Measurements from ENCODE around the gene ANKLE2.

ANKLE2 gene

DNA sequence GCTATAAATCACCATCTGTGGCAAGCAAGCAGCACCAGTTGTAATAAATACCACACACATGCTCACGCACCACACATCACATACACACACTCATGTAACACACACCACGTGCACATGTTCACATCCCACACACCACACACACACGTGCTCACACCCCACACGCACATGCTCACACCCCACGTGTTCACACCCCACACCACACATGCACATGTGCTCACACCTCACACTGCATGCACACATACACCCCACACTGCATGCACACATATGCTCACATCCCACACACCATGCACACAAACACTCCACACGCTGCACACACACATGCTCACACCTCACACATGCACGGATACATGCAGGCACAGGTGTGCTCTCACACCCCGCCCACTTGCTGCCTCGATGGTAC lies 22.9 kb upstream of the ANKLE2 start:
- Histone ChIP-seq H3K27ac (ENCODE audit: low read length, poor library complexity, severe bottlenecking) (no peak overlapping the region), H2BK120ac (ENCODE audit: low read depth, low read length) (no peak overlapping the region), H4K91ac (ENCODE audit: low read length) (peak overlapping the region; percentile 81), H3K4me1 (ENCODE audit: control insufficient read depth, insufficient read depth, low read depth, low read length) (no peaks in the 10 kb centered on the region), H3K4ac (ENCODE audit: low read depth in 1 of 2, low read length in 2 of 2) (no peak overlapping the region), H3K27me3 (ENCODE audit: control insufficient read depth in 1 of 2, insufficient read depth in 1 of 2, low read length in 2 of 2) (no peaks in the 10 kb centered on the region), H2AK5ac (ENCODE audit: low read length, severe bottlenecking) (no peak overlapping the region), H3K4me2 (ENCODE audit: low read length, poor library complexity, severe bottlenecking) (no peak overlapping the region), H4K8ac (ENCODE audit: low read length) (peak overlapping the region; percentile 27), H2BK15ac (ENCODE audit: low read depth, poor library complexity, severe bottlenecking) (no peak overlapping the region), H2BK12ac (ENCODE audit: low read length in 2 of 2) (no peak overlapping the region), H3K18ac (ENCODE audit: low read depth in 1 of 2, low read length in 2 of 2) (no peak overlapping the region), H3K23ac (ENCODE audit: low read length in 2 of 2) (no peak overlapping the region), H3K9ac (ENCODE audit: low read length) (no peak overlapping the region), H3K14ac (ENCODE audit: low read length in 2 of 2) (peak overlapping the region in 1 of 2 experiments; percentile 69), H2BK5ac (ENCODE audit: low read depth, low read length, poor library complexity, severe bottlenecking) (no peak overlapping the region), H3K36me3 (ENCODE audit: control insufficient read depth in 1 of 2, insufficient read depth in 2 of 2, low read depth in 1 of 2, low read length in 2 of 2) (peaks cover 79 to 90% of the 10 kb centered on the region in 2 experiments), H3K9me3 (ENCODE audit: control insufficient read depth, low read length) (no peaks in the 10 kb centered on the region), H3K79me1 (replicated peaks; ENCODE audit: low read length, poor library complexity, severe bottlenecking) (peaks cover 45% of the 10 kb centered on the region), H3K4me3 (ENCODE audit: insufficient read depth in 1 of 2, low read depth in 1 of 2, low read length in 2 of 2) (no peak overlapping the region), H2AFZ (ENCODE audit: low read depth, low read length) (no peak overlapping the region)
- no peak for DNase-seq
- 91% methylated on average over 9 of the region's 9 CpGs for WGBS

DNA sequence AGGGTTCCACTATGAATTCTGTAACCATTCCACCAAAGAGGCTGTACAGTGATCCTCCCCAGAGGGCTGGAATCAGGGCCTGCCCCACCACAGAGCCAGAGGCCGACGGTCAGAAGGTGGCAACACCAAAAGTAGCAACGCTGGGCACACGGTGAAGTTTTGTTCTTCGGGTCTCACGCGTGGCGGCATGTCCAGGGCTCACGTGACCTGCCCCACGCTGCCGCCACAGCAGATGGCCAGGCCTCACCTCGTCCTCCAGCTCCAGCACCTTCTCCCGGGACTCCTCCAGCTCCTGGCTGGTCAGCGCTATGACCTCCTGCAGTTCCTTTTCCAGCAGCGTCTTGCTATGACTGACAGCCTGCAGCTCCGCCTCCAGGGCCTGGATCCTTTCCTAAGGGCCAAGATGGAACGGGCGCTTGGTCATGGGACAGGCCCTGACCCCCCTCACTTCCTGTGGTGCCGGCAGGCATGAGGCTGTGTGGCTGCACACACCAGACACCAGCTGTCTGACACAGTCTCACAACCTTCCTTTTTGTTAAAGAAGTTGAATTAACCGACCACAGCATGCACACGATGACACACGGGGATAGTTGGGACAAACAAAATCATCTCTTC lies 22.4 kb upstream of the ANKLE2 start:
- H2BK12ac ChIP-seq (ENCODE audit: low read length in 2 of 2): no peak overlapping the region
- H4K8ac ChIP-seq (ENCODE audit: low read length): no peak overlapping the region
- H4K91ac ChIP-seq (ENCODE audit: low read length): no peak overlapping the region
- DNase-seq: peak; percentile 24
- peaks cover 41% of the 10 kb centered on the region for H3K79me1 ChIP-seq (replicated peaks; ENCODE audit: low read length, poor library complexity, severe bottlenecking)
- no peak overlapping the region for H2BK120ac ChIP-seq (ENCODE audit: low read depth, low read length)
- no peak overlapping the region for H3K4me2 ChIP-seq (ENCODE audit: low read length, poor library complexity, severe bottlenecking)
- H3K23ac ChIP-seq (ENCODE audit: low read length in 2 of 2): no peak overlapping the region
- no peak overlapping the region for H3K9ac ChIP-seq (ENCODE audit: low read length)
- peaks cover 78 to 87% of the 10 kb centered on the region in 2 experiments for H3K36me3 ChIP-seq (ENCODE audit: control insufficient read depth in 1 of 2, insufficient read depth in 2 of 2, low read depth in 1 of 2, low read length in 2 of 2)
- no peak overlapping the region for H2AK5ac ChIP-seq (ENCODE audit: low read length, severe bottlenecking)
- no peaks in the 10 kb centered on the region for H3K4me1 ChIP-seq (ENCODE audit: control insufficient read depth, insufficient read depth, low read depth, low read length)
- no peak overlapping the region for H3K4ac ChIP-seq (ENCODE audit: low read depth in 1 of 2, low read length in 2 of 2)
- H2AFZ ChIP-seq (ENCODE audit: low read depth, low read length): no peak overlapping the region
- H2BK15ac ChIP-seq (ENCODE audit: low read depth, poor library complexity, severe bottlenecking): no peak overlapping the region
- no peak overlapping the region for H2BK5ac ChIP-seq (ENCODE audit: low read depth, low read length, poor library complexity, severe bottlenecking)
- H3K27me3 ChIP-seq (ENCODE audit: control insufficient read depth in 1 of 2, insufficient read depth in 1 of 2, low read length in 2 of 2): no peaks in the 10 kb centered on the region
- H3K9me3 ChIP-seq (ENCODE audit: control insufficient read depth, low read length): no peaks in the 10 kb centered on the region
- no peak overlapping the region for H3K4me3 ChIP-seq (ENCODE audit: insufficient read depth in 1 of 2, low read depth in 1 of 2, low read length in 2 of 2)
- no peak overlapping the region for H3K18ac ChIP-seq (ENCODE audit: low read depth in 1 of 2, low read length in 2 of 2)
- 88% methylated on average over 22 of the region's 22 CpGs for WGBS
- H3K14ac ChIP-seq (ENCODE audit: low read length in 2 of 2): no peak overlapping the region
- H3K27ac ChIP-seq (ENCODE audit: low read length, poor library complexity, severe bottlenecking): no peak overlapping the region

DNA sequence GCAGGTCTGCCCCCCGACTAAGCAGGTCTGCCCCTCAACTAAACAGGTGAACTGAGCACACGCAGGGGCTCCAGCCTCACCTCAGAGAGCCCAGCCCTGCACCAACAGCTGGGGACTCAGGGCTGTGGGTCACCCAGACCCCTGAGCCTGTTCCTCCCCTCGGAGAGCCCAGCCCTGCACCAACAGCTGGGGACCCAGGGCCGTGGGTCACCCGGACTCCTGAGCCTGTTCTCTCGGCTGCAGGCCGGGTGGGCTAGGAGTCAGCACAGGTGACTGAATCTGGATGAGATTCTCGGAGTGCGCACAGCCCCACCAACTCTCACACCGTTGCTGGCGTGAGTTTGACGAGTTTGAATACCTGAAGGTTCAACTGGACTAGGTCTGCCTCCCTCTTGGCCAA lies 20.3 kb upstream of the ANKLE2 start:
- Histone ChIP-seq H2BK12ac (ENCODE audit: low read length in 2 of 2) (no peak overlapping the region), H2BK15ac (ENCODE audit: low read depth, poor library complexity, severe bottlenecking) (no peak overlapping the region), H3K4me2 (ENCODE audit: low read length, poor library complexity, severe bottlenecking) (no peak overlapping the region), H4K8ac (ENCODE audit: low read length) (no peak overlapping the region), H3K27ac (ENCODE audit: low read length, poor library complexity, severe bottlenecking) (no peak overlapping the region), H3K79me1 (replicated peaks; ENCODE audit: low read length, poor library complexity, severe bottlenecking) (peaks cover 41% of the 10 kb centered on the region), H2AK5ac (ENCODE audit: low read length, severe bottlenecking) (no peak overlapping the region), H3K18ac (ENCODE audit: low read depth in 1 of 2, low read length in 2 of 2) (no peak overlapping the region), H3K4me3 (ENCODE audit: insufficient read depth in 1 of 2, low read depth in 1 of 2, low read length in 2 of 2) (no peak overlapping the region), H2BK120ac (ENCODE audit: low read depth, low read length) (no peak overlapping the region), H3K4ac (ENCODE audit: low read depth in 1 of 2, low read length in 2 of 2) (no peak overlapping the region), H3K9me3 (ENCODE audit: control insufficient read depth, low read length) (no peaks in the 10 kb centered on the region), H3K36me3 (ENCODE audit: control insufficient read depth in 1 of 2, insufficient read depth in 2 of 2, low read depth in 1 of 2, low read length in 2 of 2) (peaks cover 82 to 91% of the 10 kb centered on the region in 2 experiments), H3K14ac (ENCODE audit: low read length in 2 of 2) (no peak overlapping the region), H3K4me1 (ENCODE audit: control insufficient read depth, insufficient read depth, low read depth, low read length) (no peaks in the 10 kb centered on the region), H2AFZ (ENCODE audit: low read depth, low read length) (no peak overlapping the region), H3K27me3 (ENCODE audit: control insufficient read depth in 1 of 2, insufficient read depth in 1 of 2, low read length in 2 of 2) (no peaks in the 10 kb centered on the region), H3K23ac (ENCODE audit: low read length in 2 of 2) (no peak overlapping the region), H4K91ac (ENCODE audit: low read length) (no peak overlapping the region), H2BK5ac (ENCODE audit: low read depth, low read length, poor library complexity, severe bottlenecking) (no peak overlapping the region), H3K9ac (ENCODE audit: low read length) (no peak overlapping the region)
- no peak for DNase-seq
- 97% methylated on average over 12 of the region's 12 CpGs for WGBS

DNA sequence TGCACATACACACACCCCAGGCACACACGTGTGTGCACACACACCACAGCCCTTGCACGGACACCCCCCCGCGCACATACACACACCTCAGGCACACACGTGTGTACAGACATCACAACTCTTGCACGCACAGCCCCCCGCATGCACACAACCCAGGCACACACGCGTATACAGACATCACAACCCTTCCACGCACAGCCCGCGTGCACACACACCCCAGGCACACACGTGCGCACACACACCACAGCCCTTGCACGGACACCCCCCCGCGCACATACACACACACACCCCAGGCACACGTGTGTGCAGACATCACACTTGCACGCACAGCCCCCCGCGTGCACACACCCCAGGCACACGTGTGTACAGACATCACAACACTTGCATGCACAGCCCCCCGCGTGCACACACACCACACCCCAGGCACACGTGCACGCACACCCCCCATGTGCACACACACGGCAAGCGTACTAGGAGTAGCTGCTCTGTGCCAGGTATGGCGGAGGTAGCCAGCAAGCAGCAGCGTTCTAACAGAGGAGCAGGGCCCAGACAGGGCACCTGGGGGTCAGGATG lies 18.2 kb upstream of the ANKLE2 start:
- H4K91ac ChIP-seq (ENCODE audit: low read length): no peak overlapping the region
- no peak overlapping the region for H3K4me2 ChIP-seq (ENCODE audit: low read length, poor library complexity, severe bottlenecking)
- no peak for DNase-seq
- no peak overlapping the region for H2BK5ac ChIP-seq (ENCODE audit: low read depth, low read length, poor library complexity, severe bottlenecking)
- H3K9ac ChIP-seq (ENCODE audit: low read length): no peak overlapping the region
- no peak overlapping the region for H2AFZ ChIP-seq (ENCODE audit: low read depth, low read length)
- no peaks in the 10 kb centered on the region for H3K9me3 ChIP-seq (ENCODE audit: control insufficient read depth, low read length)
- no peak overlapping the region for H2BK15ac ChIP-seq (ENCODE audit: low read depth, poor library complexity, severe bottlenecking)
- H3K14ac ChIP-seq (ENCODE audit: low read length in 2 of 2): peak overlapping the region in 1 of 2 experiments; percentile 69
- no peak overlapping the region for H2BK120ac ChIP-seq (ENCODE audit: low read depth, low read length)
- H3K79me1 ChIP-seq (replicated peaks; ENCODE audit: low read length, poor library complexity, severe bottlenecking): peaks cover 34% of the 10 kb centered on the region
- WGBS: 99% methylated on average over 29 of the region's 30 CpGs
- no peak overlapping the region for H3K23ac ChIP-seq (ENCODE audit: low read length in 2 of 2)
- no peak overlapping the region for H4K8ac ChIP-seq (ENCODE audit: low read length)
- H2BK12ac ChIP-seq (ENCODE audit: low read length in 2 of 2): no peak overlapping the region
- no peaks in the 10 kb centered on the region for H3K4me1 ChIP-seq (ENCODE audit: control insufficient read depth, insufficient read depth, low read depth, low read length)
- peaks cover 88 to 93% of the 10 kb centered on the region in 2 experiments for H3K36me3 ChIP-seq (ENCODE audit: control insufficient read depth in 1 of 2, insufficient read depth in 2 of 2, low read depth in 1 of 2, low read length in 2 of 2)
- H3K27me3 ChIP-seq (ENCODE audit: control insufficient read depth in 1 of 2, insufficient read depth in 1 of 2, low read length in 2 of 2): no peaks in the 10 kb centered on the region
- H3K27ac ChIP-seq (ENCODE audit: low read length, poor library complexity, severe bottlenecking): no peak overlapping the region
- no peak overlapping the region for H3K4ac ChIP-seq (ENCODE audit: low read depth in 1 of 2, low read length in 2 of 2)
- H3K18ac ChIP-seq (ENCODE audit: low read depth in 1 of 2, low read length in 2 of 2): no peak overlapping the region
- H3K4me3 ChIP-seq (ENCODE audit: insufficient read depth in 1 of 2, low read depth in 1 of 2, low read length in 2 of 2): no peak overlapping the region
- no peak overlapping the region for H2AK5ac ChIP-seq (ENCODE audit: low read length, severe bottlenecking)
